ENCODE data around the gene ALKBH2. TPM values are rescaled to one million over a fixed set of nuclear protein-coding genes. Genes with fewer than 3 reads are reported as not detected.
A peak's percentile ranks its signal among the peaks of the same experiment; 100 is the strongest.

ALKBH2 gene
- total RNA-seq (10 to 100 TPM; 13.2 to 21.4 (median 17.6) TPM), polyA plus RNA-seq (10 to 100 TPM; 18.0 to 23.2 TPM), total RNA-seq (6.2 reads per million, percentile 27 among the genes with 10 or more reads in this experiment)

DNA sequence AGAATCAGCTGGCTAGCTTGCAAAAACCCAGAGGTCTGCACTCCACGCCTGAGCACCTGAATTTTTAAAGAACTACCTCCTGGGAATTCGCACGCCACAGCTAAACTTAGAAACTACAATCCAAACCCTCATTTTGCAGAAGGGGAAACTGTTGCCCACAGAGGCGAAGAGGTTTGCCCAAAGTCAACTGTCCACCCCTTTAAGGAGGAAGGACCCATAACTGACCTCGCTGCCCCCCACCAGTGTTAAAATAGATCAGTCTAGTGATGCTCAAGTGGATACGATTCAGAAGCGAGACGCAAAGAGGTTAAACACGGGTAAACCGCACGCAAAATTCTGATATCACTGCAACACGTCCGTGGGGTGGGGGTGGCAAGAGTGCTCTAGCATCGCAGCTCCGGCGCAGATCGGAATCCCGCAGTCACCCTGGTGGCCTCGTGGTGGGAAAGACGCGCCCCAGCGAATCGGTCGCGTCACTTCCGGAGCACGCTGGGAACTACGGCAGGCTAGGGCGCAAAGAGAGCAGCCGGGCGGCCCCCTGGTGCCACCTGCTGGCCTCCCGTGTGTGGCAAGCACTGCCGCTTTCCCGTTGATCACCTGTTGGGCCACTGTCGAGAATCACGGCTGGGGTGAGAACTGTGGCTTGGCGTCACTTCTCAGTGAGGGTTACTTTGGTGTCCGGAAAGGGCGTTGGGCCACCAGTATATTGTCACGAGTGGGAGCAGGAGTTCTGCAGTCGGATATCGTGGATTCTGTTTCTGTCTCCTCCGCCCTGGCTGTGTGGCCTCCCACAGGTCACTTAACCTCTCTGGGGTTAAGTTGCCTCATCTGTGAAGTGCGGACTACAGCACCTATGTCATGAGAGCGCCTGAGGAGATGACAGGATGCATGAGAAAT is at the start of gene ALKBH2:
TSS of gene ALKBH2 (minus strand) at position 451 of the 897 bp plus-strand sequence. CDS start 686 bp downstream, outside the sequence.
- H3K36me3 ChIP-seq (ENCODE audit: control insufficient read depth in 2 of 3, insufficient read depth in 3 of 3, low read length in 3 of 3) = peaks cover 0 to 29% (median 0%) of the 10 kb centered on the region in 3 experiments
- H3K9me3 ChIP-seq (ENCODE audit: control insufficient read depth in 2 of 3, low read length in 3 of 3) = no peaks in the 10 kb centered on the region
- POLR2A ChIA-PET = interaction anchor here (0.6 to 2.3 kb wide), 4 partner anchors 19 to 410 kb away, joined by 3 to 8 read pairs (median 3); partner anchors contain the start of gene SSH1
- H3K27me3 ChIP-seq (ENCODE audit: control insufficient read depth in 2 of 2, insufficient read depth in 2 of 2, low read length in 2 of 2) = no peaks in the 10 kb centered on the region
- H3K27ac Mint-ChIP-seq = peak within 1 kb of the TSS; percentile 88 to 96 (median 93)
- intact Hi-C loops (cut with micrococcal nuclease) = loop anchor here (1.0 to 10.0 kb wide), 16 partner anchors 18 to 1522 kb away; partner anchors contain the start of genes SSH1 (in 2 of the 2), CORO1C (in 1 of the 2), FAM222A (in 1 of the 2) and TCTN1 (in 1 of the 2)
- H3K4me3 Mint-ChIP-seq = peak within 1 kb of the TSS; percentile 80 to 93 (median 90)
- CTCF ChIA-PET = interaction anchor here (0.9 to 2.1 kb wide), 8 partner anchors 8 to 429 kb away, joined by 3 to 10 read pairs (median 4); no protein-coding TSS in a partner anchor
- DNase-seq (peak; percentile 91 to 96 (median 93)), ATAC-seq (peak; percentile 87)
- H3K4me3 ChIP-seq (ENCODE audit: low read length) = peak within 1 kb of the TSS; percentile 62
- H3K36me3 Mint-ChIP-seq = peaks cover 0 to 10% (median 4%) of the 10 kb centered on the region in 5 donors
- no peaks in the 10 kb centered on the region for H3K27me3 Mint-ChIP-seq
- H3K4me1 ChIP-seq (ENCODE audit: control insufficient read depth in 2 of 2, insufficient read depth in 2 of 2, low read length in 2 of 2) = peaks cover 18% of the 10 kb centered on the region in 2 donors
- H3K9me3 Mint-ChIP-seq = peaks cover 0 to 1% (median 0%) of the 10 kb centered on the region in 11 donors
- H3K27ac ChIP-seq (ENCODE audit: low read depth, low read length) = peak within 1 kb of the TSS; percentile 76
- peaks cover 23 to 43% (median 36%) of the 10 kb centered on the region in 7 donors for H3K4me1 Mint-ChIP-seq

DNA sequence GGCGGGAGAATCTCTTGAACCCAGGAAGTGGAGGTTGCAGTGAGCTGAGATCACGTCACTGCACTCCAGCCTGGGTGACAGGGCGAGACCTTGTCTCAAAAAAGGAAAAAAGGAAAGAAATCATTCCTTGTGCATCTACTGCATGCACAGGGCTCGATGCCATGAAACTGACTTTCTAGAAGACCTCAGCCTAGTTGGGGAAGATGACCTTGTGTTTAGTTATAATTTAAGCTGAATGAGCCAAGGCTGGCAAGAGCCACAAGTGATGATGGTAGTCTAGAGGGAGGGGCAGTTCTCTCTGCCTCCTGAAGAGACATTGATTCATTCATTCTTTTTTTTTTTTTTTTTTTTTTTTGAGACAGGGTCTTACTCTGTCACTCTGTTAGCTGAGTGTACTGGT is 47.3 kb upstream of the ALKBH2 start:
- H3K36me3 Mint-ChIP-seq = peaks cover 0 to 22% (median 3%) of the 10 kb centered on the region in 5 donors
- ChIA-PET POLR2A (interaction anchor here (0.9 kb wide), 1 partner anchor 10 kb away, joined by 3 read pairs; no protein-coding TSS in a partner anchor), CTCF (no interaction called here)
- no peaks in the 10 kb centered on the region for H3K4me1 ChIP-seq (ENCODE audit: control insufficient read depth in 2 of 2, insufficient read depth in 2 of 2, low read length in 2 of 2)
- intact Hi-C loops (cut with micrococcal nuclease) = no loop called here
- no peaks in the 10 kb centered on the region for H3K36me3 ChIP-seq (ENCODE audit: control insufficient read depth in 2 of 3, insufficient read depth in 3 of 3, low read length in 3 of 3)
- no peak for ATAC-seq
- H3K27me3 Mint-ChIP-seq = peaks cover 0 to 3% (median 0%) of the 10 kb centered on the region in 5 donors
- no peak overlapping the region for H3K27ac Mint-ChIP-seq
- DNase-seq = no peak
- H3K27me3 ChIP-seq (ENCODE audit: control insufficient read depth in 2 of 2, insufficient read depth in 2 of 2, low read length in 2 of 2) = no peaks in the 10 kb centered on the region
- no peak overlapping the region for H3K4me3 ChIP-seq (ENCODE audit: low read length)
- H3K4me1 Mint-ChIP-seq = peaks cover 0 to 7% (median 4%) of the 10 kb centered on the region in 7 donors
- H3K9me3 ChIP-seq (ENCODE audit: control insufficient read depth in 2 of 3, low read length in 3 of 3) = no peaks in the 10 kb centered on the region
- peaks cover 0 to 11% (median 0%) of the 10 kb centered on the region in 11 donors for H3K9me3 Mint-ChIP-seq
- H3K4me3 Mint-ChIP-seq = no peak overlapping the region
- no peak overlapping the region for H3K27ac ChIP-seq (ENCODE audit: low read depth, low read length)

DNA sequence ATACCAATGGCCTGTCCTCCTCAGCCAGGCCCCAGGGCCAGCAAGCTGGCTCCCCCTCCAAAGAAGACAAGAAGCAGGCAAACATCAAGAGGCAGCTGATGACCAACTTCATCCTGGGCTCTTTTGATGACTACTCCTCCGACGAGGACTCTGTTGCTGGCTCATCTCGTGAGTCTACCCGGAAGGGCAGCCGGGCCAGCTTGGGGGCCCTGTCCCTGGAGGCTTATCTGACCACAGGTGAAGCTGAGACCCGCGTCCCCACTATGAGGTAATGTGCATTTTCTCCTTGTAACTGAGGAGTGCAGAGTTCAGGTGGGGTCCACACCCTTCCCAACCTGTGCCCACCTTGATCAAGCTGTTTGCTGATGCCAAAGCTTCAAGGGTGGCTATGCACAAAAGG is 46.5 kb upstream of the ALKBH2 start:
- Mint-ChIP-seq H3K4me1 (peaks cover 0 to 7% (median 4%) of the 10 kb centered on the region in 7 donors), H3K4me3 (no peak overlapping the region), H3K27ac (no peak overlapping the region), H3K27me3 (peaks cover 0 to 7% (median 4%) of the 10 kb centered on the region in 5 donors), H3K9me3 (peaks cover 0 to 11% (median 0%) of the 10 kb centered on the region in 11 donors), H3K36me3 (peaks cover 0 to 22% (median 3%) of the 10 kb centered on the region in 5 donors)
- H3K4me3 ChIP-seq (ENCODE audit: low read length) = no peak overlapping the region
- H3K27ac ChIP-seq (ENCODE audit: low read depth, low read length) = no peak overlapping the region
- intact Hi-C loops (cut with micrococcal nuclease) = no loop called here
- H3K27me3 ChIP-seq (ENCODE audit: control insufficient read depth in 2 of 2, insufficient read depth in 2 of 2, low read length in 2 of 2) = no peaks in the 10 kb centered on the region
- H3K4me1 ChIP-seq (ENCODE audit: control insufficient read depth in 2 of 2, insufficient read depth in 2 of 2, low read length in 2 of 2) = no peaks in the 10 kb centered on the region
- DNase-seq (no peak), ATAC-seq (no peak)
- no peaks in the 10 kb centered on the region for H3K9me3 ChIP-seq (ENCODE audit: control insufficient read depth in 2 of 3, low read length in 3 of 3)
- CTCF ChIA-PET = no interaction called here
- no peaks in the 10 kb centered on the region for H3K36me3 ChIP-seq (ENCODE audit: control insufficient read depth in 2 of 3, insufficient read depth in 3 of 3, low read length in 3 of 3)
- POLR2A ChIA-PET = no interaction called here

DNA sequence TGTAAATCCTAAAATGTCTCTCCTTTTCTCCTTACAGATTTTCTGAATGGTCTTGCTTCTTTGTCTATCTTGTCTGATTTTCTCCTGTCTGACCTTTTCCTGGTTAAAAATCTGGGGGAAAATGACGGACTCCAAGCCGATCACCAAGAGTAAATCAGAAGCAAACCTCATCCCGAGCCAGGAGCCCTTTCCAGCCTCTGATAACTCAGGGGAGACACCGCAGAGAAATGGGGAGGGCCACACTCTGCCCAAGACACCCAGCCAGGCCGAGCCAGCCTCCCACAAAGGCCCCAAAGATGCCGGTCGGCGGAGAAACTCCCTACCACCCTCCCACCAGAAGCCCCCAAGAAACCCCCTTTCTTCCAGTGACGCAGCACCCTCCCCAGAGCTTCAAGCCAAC is 46.1 kb upstream of the ALKBH2 start:
- Mint-ChIP-seq H3K27ac (no peak overlapping the region), H3K27me3 (peaks cover 0 to 7% (median 4%) of the 10 kb centered on the region in 5 donors), H3K4me1 (peaks cover 0 to 7% (median 4%) of the 10 kb centered on the region in 7 donors), H3K36me3 (peaks cover 0 to 22% (median 3%) of the 10 kb centered on the region in 5 donors), H3K4me3 (no peak overlapping the region), H3K9me3 (peaks cover 0 to 11% (median 0%) of the 10 kb centered on the region in 11 donors)
- Histone ChIP-seq H3K36me3 (ENCODE audit: control insufficient read depth in 2 of 3, insufficient read depth in 3 of 3, low read length in 3 of 3) (no peaks in the 10 kb centered on the region), H3K4me3 (ENCODE audit: low read length) (no peak overlapping the region), H3K27me3 (ENCODE audit: control insufficient read depth in 2 of 2, insufficient read depth in 2 of 2, low read length in 2 of 2) (no peaks in the 10 kb centered on the region), H3K27ac (ENCODE audit: low read depth, low read length) (no peak overlapping the region), H3K9me3 (ENCODE audit: control insufficient read depth in 2 of 3, low read length in 3 of 3) (no peaks in the 10 kb centered on the region), H3K4me1 (ENCODE audit: control insufficient read depth in 2 of 2, insufficient read depth in 2 of 2, low read length in 2 of 2) (no peaks in the 10 kb centered on the region)
- POLR2A ChIA-PET = no interaction called here
- intact Hi-C loops (cut with micrococcal nuclease) = no loop called here
- CTCF ChIA-PET = no interaction called here
- DNase-seq (no peak), ATAC-seq (no peak)

DNA sequence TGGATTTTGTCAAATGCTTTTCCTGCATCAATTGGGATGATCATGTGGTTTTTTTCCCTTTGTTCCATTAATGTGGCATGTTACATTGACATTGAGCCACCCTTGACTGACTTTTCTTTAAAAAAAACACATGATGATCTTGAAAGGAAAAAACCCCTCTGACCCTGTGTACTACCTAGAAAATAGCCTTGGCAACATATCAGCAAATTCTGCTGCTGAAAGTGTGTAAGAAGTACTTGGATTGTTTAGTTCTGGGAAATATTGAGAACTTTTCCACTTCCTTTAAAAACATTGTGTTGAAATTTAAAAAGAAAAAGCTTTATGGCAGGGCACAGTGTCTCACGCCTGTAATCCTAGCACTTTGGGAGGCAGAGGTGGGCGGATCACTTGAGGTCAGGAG is 43.8 kb upstream of the ALKBH2 start:
- H3K27ac Mint-ChIP-seq = no peak overlapping the region
- POLR2A ChIA-PET = interaction anchor here (0.7 kb wide), 1 partner anchor 464 kb away, joined by 3 read pairs; no protein-coding TSS in a partner anchor
- CTCF ChIA-PET = no interaction called here

DNA sequence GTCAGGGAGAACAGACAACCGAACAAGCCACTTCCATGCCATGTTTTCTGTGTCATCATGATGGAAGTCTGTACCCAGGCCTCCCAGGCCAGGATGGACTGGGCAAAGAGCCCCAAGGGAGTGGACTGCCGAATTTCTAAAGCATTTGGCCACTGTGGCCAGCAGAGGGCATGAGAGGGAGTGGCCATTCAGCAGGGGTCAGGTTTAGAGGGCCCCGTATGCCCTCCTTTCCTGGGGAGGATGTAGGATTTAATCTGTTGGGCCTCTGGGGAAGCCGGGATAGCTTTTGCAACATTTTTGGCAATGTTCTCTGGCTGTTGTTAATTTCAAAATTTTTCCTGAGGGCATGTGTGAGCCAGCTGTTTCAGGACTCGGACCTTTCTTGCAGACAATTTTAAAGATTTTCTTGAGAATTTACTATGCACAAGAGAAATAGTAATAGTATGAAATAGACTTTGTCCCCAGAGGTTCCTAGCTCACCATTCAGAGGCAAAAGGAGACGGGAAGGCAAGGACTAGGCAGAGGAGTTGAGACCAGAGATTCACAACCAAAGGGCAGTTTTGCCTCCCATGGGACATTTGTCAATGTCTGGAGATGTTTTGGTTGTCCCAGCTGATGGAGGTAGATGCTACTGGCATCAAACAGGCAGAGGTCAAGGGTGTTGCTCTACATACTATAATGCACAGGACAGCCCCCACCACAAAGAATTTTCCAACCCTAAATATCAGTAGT is 41.1 kb upstream of the ALKBH2 start:
- Histone ChIP-seq H3K4me3 (ENCODE audit: low read length) (no peak overlapping the region), H3K36me3 (ENCODE audit: control insufficient read depth in 2 of 3, insufficient read depth in 3 of 3, low read length in 3 of 3) (no peaks in the 10 kb centered on the region), H3K9me3 (ENCODE audit: control insufficient read depth in 2 of 3, low read length in 3 of 3) (no peaks in the 10 kb centered on the region), H3K27me3 (ENCODE audit: control insufficient read depth in 2 of 2, insufficient read depth in 2 of 2, low read length in 2 of 2) (no peaks in the 10 kb centered on the region), H3K4me1 (ENCODE audit: control insufficient read depth in 2 of 2, insufficient read depth in 2 of 2, low read length in 2 of 2) (no peaks in the 10 kb centered on the region), H3K27ac (ENCODE audit: low read depth, low read length) (no peak overlapping the region)
- peaks cover 0 to 7% (median 4%) of the 10 kb centered on the region in 5 donors for H3K27me3 Mint-ChIP-seq
- POLR2A ChIA-PET = no interaction called here
- CTCF ChIA-PET = no interaction called here
- peaks cover 0 to 3% (median 0%) of the 10 kb centered on the region in 7 donors for H3K4me1 Mint-ChIP-seq
- intact Hi-C loops (cut with micrococcal nuclease) = no loop called here
- no peak for ATAC-seq
- no peak for DNase-seq
- no peak overlapping the region for H3K27ac Mint-ChIP-seq
- peaks cover 0 to 11% (median under 1%) of the 10 kb centered on the region in 11 donors for H3K9me3 Mint-ChIP-seq
- no peak overlapping the region for H3K4me3 Mint-ChIP-seq
- H3K36me3 Mint-ChIP-seq = peaks cover 0 to 11% (median 0%) of the 10 kb centered on the region in 5 donors

More for the DNA sequence above, 43.8 kb upstream of the ALKBH2 start:
- intact Hi-C loops (cut with micrococcal nuclease) = no loop called here
- DNase-seq (no peak), ATAC-seq (no peak)
- H3K27me3 Mint-ChIP-seq = peaks cover 0 to 7% (median 4%) of the 10 kb centered on the region in 5 donors
- no peaks in the 10 kb centered on the region for H3K36me3 ChIP-seq (ENCODE audit: control insufficient read depth in 2 of 3, insufficient read depth in 3 of 3, low read length in 3 of 3)
- H3K4me1 Mint-ChIP-seq = no peaks in the 10 kb centered on the region
- peaks cover 0 to 18% (median 3%) of the 10 kb centered on the region in 5 donors for H3K36me3 Mint-ChIP-seq
- no peaks in the 10 kb centered on the region for H3K9me3 ChIP-seq (ENCODE audit: control insufficient read depth in 2 of 3, low read length in 3 of 3)
- H3K9me3 Mint-ChIP-seq = peaks cover 0 to 11% (median 0%) of the 10 kb centered on the region in 11 donors
- no peak overlapping the region for H3K27ac ChIP-seq (ENCODE audit: low read depth, low read length)
- H3K4me3 Mint-ChIP-seq = no peak overlapping the region
- no peaks in the 10 kb centered on the region for H3K4me1 ChIP-seq (ENCODE audit: control insufficient read depth in 2 of 2, insufficient read depth in 2 of 2, low read length in 2 of 2)
- no peaks in the 10 kb centered on the region for H3K27me3 ChIP-seq (ENCODE audit: control insufficient read depth in 2 of 2, insufficient read depth in 2 of 2, low read length in 2 of 2)
- H3K4me3 ChIP-seq (ENCODE audit: low read length) = no peak overlapping the region
